Ovary (tissue), 1 donor: ENCODE results near the gene C16orf95.

Experiments used
- EP300 ChIP-seq: sonication (generic); formaldehyde crosslinking; IDR thresholded peaks from one replicate; pipeline ENCODE4 v1.6.1; 2017; ENCODE audit warnings: antibody characterized with exemption
- POLR2A ChIP-seq: fragments of 450-650 bp; IDR thresholded peaks from one replicate; pipeline ENCODE4 v1.6.1; 2017; ENCODE audit warnings: antibody characterized with exemption, mild to moderate bottlenecking, moderate library complexity

DNA sequence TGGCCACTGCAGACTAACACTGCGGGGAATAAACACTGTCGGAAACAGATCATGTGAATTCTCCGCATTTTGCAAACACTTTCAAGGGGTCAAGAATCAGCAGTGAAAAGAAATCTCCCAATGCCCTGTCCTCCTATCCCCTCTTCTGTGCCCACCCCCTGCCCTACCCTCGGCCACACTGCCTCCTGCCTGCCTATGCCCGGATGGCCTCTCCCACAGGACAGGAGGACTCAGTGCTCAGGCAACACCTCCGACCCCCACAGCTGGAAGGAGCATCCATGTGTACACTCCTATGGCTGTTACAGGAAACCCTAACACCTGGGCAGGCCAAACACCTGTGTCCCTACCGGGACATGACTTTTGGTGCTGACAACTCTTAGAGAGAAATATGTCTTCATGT is 41.9 kb upstream of the C16orf95 start:
- TF ChIP-seq EP300 = no peak
- no peak for TF ChIP-seq POLR2A
